HL-60/S4 treated with retinoic acid at 250 ng/mL for 4 days and 3 days (cell line): ENCODE data around the gene CC2D2A.
"Not testable (repeated sequence)": the region's sequence is repeated elsewhere in the genome, so short reads cannot be mapped to it uniquely, and the experiment has no call there.

Source experiments
- in situ Hi-C: fragments of 300-500 bp; cut with MboI; formaldehyde crosslinking; loops from 2 replicates; pipeline ENCODE4 v1.7.0; 2022; ENCODE audit warnings: low sequenced_read_pairs

CC2D2A gene

DNA sequence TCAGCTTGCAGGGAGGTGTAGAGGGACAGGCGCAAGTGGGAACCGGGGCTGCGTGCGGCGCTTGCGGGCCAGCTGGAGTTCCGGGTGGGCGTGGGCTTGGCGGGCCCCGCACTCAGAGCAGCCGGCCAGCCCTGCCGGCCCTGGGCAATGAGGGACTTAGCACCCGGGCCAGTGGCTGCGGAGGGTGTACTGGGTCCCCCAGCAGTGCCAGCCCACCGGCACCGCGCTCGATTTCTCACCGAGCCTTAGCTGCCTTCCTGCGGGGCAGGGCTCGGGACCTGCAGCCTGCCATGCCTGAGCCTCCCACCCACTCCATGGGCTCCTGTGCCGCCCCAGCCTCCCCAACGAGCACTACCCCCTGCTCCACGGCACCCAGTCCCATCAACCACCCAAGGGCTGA lies 145.2 kb downstream of the CC2D2A start:
- in situ Hi-C loops = not testable (repeated sequence)

DNA sequence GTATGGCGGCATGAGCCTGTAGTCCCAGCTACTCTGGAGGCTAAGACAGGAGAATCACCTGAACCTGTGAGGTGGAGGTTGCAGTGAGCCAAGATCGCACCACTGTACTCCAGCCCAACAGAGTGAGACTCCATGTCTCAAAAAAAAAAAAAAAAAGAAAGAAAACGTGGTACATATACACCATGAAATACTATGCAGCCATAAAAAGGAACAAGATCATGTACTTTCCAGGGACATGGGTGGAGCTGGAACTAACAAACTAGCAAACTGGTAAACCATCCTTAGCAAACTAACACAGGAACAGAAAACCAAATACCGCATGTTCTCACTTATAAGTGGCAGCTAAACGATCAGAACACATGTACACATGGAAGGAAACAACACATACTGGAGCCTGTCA lies 147.7 kb downstream of the CC2D2A start:
- in situ Hi-C loops = not testable (repeated sequence)

DNA sequence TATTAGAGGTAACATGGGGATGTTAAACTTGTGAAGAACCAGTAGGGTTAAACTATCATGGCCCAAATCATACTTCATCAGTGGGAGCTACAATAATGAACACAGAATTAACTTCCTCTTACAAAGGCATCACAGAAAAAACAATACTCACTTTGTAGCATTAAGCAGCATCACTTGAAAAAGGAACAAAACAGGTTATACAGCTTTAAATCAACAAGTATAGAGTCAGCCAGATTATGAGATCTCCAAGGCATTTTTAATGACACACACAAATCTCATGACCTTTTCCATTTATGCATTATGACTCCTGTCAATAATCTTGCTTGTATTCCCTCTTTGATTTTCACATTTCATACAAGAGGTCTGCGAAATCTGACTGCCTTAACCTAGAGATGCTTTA lies 167.1 kb downstream of the CC2D2A start:
- in situ Hi-C loops = loop anchor here (25.0 kb wide), 1 partner anchor 400 kb away; no protein-coding TSS in a partner anchor

DNA sequence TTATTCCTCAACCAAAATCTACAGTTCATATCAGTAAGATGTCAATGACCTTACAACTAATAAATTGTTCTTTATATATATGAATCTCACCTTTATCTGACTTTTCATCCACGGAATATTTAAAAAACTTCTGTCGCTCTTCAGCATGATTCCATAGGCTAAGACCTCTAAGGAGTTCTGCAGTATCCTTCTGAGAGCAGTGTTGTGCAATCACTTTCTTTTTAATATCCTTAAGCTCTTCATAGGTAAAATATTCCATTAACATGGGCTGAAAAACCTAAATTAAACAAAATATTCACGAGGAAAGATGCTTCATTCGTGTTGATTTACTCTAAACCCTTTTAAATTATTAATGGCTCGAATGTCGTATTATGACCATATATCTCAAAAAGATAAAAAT lies 168.7 kb downstream of the CC2D2A start:
- in situ Hi-C loops = loop anchor here (25.0 kb wide), 1 partner anchor 401 kb away; no protein-coding TSS in a partner anchor

DNA sequence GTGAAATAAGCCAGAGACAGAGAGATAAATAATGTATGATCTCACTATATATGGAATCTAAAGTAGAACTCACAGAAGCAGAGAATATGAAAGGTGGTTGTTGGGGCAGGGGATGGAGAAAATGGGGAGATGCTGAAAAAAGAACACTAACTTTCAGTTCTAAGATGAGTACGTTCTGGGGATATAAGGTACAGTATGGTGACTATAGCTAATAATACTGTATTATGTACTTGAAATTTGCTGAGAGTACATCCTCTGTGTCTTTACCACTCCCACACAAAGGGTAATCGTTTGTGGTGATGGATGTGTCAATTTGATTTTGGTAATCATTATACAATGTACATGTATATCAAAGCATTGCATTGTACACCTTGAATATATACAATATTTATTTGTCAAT lies 178.9 kb downstream of the CC2D2A start:
- in situ Hi-C loops = loop anchor here (25.0 kb wide), 1 partner anchor 411 kb away; no protein-coding TSS in a partner anchor

DNA sequence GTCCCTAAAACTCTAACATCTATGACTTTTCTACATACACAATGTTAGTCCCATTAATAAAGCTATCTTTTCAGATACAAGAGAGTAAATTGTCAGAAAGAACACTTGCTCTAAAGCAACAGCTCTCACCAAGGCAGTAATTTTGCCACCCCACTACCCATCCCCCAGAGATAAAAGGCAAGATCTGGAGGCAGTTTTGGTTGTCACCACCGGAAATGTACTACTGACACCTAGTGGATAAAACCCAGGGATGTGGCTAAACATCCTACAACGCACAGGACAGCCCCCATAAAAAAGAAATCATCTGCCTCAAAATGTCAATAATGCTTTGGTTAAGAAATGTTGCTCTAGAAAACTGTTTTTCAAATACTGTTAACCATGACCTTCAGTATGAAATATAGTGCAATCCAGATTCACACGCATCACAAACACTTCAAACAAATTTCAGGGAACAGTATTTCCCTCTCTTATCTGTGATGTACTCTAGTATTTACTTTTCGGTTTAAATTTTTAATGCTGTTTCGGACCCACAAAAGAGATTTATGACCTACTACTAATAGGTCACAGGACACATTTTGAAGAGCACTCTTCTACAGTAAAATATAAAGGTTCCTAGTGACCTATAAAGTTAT lies 180.3 kb downstream of the CC2D2A start:
- in situ Hi-C loops = loop anchor here (25.0 kb wide), 1 partner anchor 413 kb away; no protein-coding TSS in a partner anchor
